Heart right ventricle (tissue), 16 donors: ENCODE results near the gene CARD9. TPM values are rescaled to one million over a fixed set of nuclear protein-coding genes. Genes with fewer than 3 reads are reported as not detected.

Experiments
- ATAC-seq, 8 donors: fragments of 200-7000 bp; cut with Tn5 transposase; one replicate each; pipeline ENCODE4 v1.9.1; 2020; ENCODE audit warnings: mild to moderate bottlenecking in 8 of 8, moderate library complexity in 8 of 8, moderate number of reproducible peaks in 1 of 8
- DNase-seq, 2 donors: peaks; one replicate each; pipeline ENCODE4 v3.0.0-alpha.2; 2020
- H3K27ac ChIP-seq, 10 donors: fragments of 200-600 bp; sonication (generic) in 2 of 10; one replicate each; pipeline versions ENCODE4 v1.5.0 to v1.8.0; 2020 to 2022; ENCODE audit warnings: mild to moderate bottlenecking in 3 of 10
- H3K27me3 ChIP-seq, 7 donors: fragments of 200-600 bp; one replicate each; pipeline ENCODE4 v1.8.0; 2021 to 2022; ENCODE audit warnings: mild to moderate bottlenecking in 2 of 7
- H3K36me3 ChIP-seq, 9 donors: fragments of 200-600 bp; sonication (generic) in 1 of 9; one replicate each; pipeline versions ENCODE4 v1.5.0 to v1.8.0; 2020 to 2022; ENCODE audit warnings: mild to moderate bottlenecking in 2 of 9
- H3K4me1 ChIP-seq, 9 donors: fragments of 200-600 bp; sonication (generic) in 1 of 9; one replicate each; pipeline versions ENCODE4 v1.5.0 to v1.8.0; 2020 to 2022; ENCODE audit warnings: mild to moderate bottlenecking in 4 of 9
- H3K4me3 ChIP-seq, 10 donors: fragments of 200-600 bp; sonication (generic) in 2 of 10; one replicate each; pipeline versions ENCODE4 v1.5.0 to v1.8.0; 2020 to 2022; ENCODE audit warnings: mild to moderate bottlenecking in 7 of 10, moderate library complexity in 2 of 10
- H3K9me3 ChIP-seq, 11 donors: fragments of 200-600 bp in 10 of 11; sonication (generic) in 2 of 11; one replicate each; pipeline versions ENCODE4 v1.5.0 to v1.8.0; 2013 to 2022; ENCODE audit warnings: mild to moderate bottlenecking in 2 of 11, control low read depth in 1 of 11, moderate library complexity in 1 of 11
- WGBS, 2 donors: extraction: QIAGEN DNeasy Blood & Tissue Kit; methylation state at CpG; one replicate each; pipeline ENCODE4 v1.1.7; 2013; ENCODE audit warnings: inconsistent platforms in 1 of 2; 5-methylcytosine and 5-hydroxymethylcytosine counted together
- intact Hi-C, 10 donors: fragments of 100-400 bp; cut with DNase I; formaldehyde crosslinking; loops; one replicate each; pipeline versions ENCODE4 v1.11.1 to v1.14.2; 2022
- polyA plus RNA-seq, 2 donors: library from polyadenylated mRNA; stranded (reverse); fragments of 200-250 nt; gene quantifications; one replicate each; pipeline ENCODE4 v1.2.3, GENCODE V29; 2013
- total RNA-seq, 10 donors: library from RNA; stranded (reverse); fragmentation: NEBNext Ultra II Directional in 3 of 10; extraction: Animal tissue kit (Norgen Biotek cat#: 25700) in 3 of 10; gene quantifications; one replicate each; pipeline versions ENCODE4 v1.2.1 to v1.2.4, GENCODE V29; 2021 to 2023
- TF ChIP-seq, protein P1 (sequence below), 9 donors: fragments of 200-600 bp; sonication (generic) in 2 of 9; IDR thresholded peaks; one replicate each; pipeline versions ENCODE4 v1.5.0 to v1.8.0; 2021 to 2022; ENCODE audit warnings: antibody characterized with exemption in 9 of 9, mild to moderate bottlenecking in 5 of 9, moderate library complexity in 1 of 9
- donor health status: Arrhythmogenic right ventricular cardiomyopathy.
- donor health status: ischemic (EF 13 %, LVEDD 7.1; RV severe dilation, severe dysfunction).
- donor health status: healthy with polysubstance abuse.
- donor health status: DM: no; HTN: yes; CAD: no.
- donor health status: DM: no; HTN: no; CAD: no.
- donor health status: ischemic (EF 25% LVEDD 6.9; RV normal size, moderate dysfunction).
- donor health status: ischemic (EF 25% LVEDD 5.7; RV mildly dilated, moderate dysfunction).
- donor health status: healthy.
- donor health status: DM: yes; HTN: yes; CAD: no.
- donor health status: Ischemic cardiomyopathy.
- donor health status: ischemic (EF 35%, LVEDD 5.7; RV mildly dilated, moderate dysfunction).
- donor health status: nonischemic (EF 11% LVEDD 7.7; RV severe dilation, severe dysfunction).
- donor health status: DM: yes; HTN: yes; CAD: no.
- donor health status: PGD.
- donor health status: ischemic (EF 29% LVEDD 5.4; RV normal size, mild dysfunction).
- donor health status: nonischemic (EF 23%, LVEDD 6.1; RV moderate dilation, normal function).

The CARD9 gene
- total and polyA plus RNA-seq, 12 donors, result 0.21 to 2.0 (median 1.1) TPM; not detected in 1

DNA sequence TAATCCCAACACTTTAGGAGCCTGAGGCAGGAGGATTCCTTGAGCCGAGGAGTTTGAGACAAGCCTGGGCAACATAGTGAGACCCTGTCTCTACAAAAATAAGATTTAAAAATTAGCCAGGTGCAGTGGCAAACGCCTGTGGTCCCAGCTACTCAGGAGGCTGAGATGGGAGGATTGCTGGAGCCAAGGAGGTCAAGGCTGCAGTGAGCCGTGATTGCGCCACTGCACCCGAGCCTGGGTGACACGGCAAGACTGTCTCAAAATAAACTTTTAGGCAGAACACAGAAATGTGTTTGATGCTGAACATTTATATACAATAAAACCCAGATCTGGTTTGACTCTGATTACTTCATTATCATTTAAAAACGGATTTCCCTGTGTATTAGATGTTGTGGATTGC is 32.0 kb upstream of the CARD9 start:
- intact Hi-C loops, result loop anchor here in 2 of 10 donors (10.0 kb wide), 2 partner anchors 61 to 91 kb away; no protein-coding TSS in a partner anchor
- no peaks in the 10 kb centered on the region for H3K27me3 ChIP-seq
- peaks cover 2 to 27% (median 16%) of the 10 kb centered on the region in 9 donors for H3K4me1 ChIP-seq
- ATAC-seq, result no peak
- H3K36me3 ChIP-seq, result peaks cover 0 to 60% (median 14%) of the 10 kb centered on the region in 9 donors
- no peak overlapping the region for H3K27ac ChIP-seq
- H3K9me3 ChIP-seq, result no peaks in the 10 kb centered on the region
- no peak for DNase-seq
- WGBS, 2 donors, result 89 to 90% methylated on average over 7 of the region's 7 CpGs
- TF ChIP-seq, protein P1, sequence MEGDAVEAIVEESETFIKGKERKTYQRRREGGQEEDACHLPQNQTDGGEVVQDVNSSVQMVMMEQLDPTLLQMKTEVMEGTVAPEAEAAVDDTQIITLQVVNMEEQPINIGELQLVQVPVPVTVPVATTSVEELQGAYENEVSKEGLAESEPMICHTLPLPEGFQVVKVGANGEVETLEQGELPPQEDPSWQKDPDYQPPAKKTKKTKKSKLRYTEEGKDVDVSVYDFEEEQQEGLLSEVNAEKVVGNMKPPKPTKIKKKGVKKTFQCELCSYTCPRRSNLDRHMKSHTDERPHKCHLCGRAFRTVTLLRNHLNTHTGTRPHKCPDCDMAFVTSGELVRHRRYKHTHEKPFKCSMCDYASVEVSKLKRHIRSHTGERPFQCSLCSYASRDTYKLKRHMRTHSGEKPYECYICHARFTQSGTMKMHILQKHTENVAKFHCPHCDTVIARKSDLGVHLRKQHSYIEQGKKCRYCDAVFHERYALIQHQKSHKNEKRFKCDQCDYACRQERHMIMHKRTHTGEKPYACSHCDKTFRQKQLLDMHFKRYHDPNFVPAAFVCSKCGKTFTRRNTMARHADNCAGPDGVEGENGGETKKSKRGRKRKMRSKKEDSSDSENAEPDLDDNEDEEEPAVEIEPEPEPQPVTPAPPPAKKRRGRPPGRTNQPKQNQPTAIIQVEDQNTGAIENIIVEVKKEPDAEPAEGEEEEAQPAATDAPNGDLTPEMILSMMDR (IDR thresholded peaks at IDR 0.05), result no peak
- H3K4me3 ChIP-seq, result no peak overlapping the region

DNA sequence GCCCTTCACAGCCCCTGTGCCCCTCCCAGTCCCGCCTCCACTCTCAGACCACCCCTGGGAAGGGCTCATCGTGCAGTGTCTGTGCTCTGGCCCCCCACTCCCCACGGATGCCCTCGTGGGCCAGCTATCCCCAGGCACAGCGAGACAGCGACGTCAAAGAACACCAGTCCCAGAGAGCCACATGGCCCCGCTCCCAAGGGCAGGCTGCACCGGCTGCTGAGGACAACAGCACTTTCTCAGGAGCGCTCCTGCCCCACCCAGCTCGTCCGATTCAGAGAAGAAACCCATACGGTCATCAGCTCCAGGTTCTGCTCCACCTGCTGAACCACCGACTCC is 31.3 kb upstream of the CARD9 start:
- ATAC-seq, result no peak
- 87 to 92% methylated on average over 14 of the region's 14 CpGs for WGBS, 2 donors

DNA sequence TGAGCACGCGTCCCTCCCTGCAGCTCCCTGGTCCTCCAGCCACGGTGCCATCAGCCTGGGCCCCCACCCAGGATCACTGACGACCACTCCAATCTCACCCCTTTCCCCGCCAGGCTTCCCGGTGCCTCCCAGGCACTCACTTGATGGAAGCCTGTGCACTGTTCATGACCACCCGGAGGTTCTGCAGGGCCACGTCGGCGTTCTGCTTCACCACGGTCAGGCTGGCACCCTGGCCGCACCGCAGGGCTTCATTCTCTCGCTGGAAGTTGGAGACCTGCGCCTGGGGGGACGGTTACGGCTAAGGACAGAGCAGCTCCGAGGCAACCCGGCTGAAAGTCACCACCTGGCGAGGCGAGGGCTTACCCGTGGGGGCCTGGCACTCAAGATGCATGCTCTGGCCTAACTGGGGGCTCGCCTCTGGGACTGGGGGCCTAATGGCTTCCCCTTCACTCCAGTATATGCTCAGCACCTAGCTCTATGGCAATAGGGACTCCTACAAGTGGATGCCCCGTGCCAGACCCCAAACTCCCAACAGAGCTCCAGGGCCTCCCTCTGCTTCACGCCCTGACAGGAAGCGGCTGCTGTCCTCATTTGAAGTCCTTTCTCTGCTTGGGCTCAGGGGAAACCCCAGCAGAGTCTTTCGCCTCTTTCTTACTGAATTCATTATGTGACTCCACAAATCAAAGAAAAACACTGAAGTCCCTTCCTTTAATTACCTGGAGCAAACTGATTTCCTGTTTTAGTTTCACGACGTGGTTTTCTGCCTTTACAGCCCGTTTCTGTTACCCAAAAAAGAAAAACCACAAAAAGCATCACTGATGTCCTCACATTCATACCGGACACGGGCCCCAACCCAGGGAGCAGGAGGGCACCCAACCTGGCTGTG is 30.7 kb upstream of the CARD9 start:
- intact Hi-C loops, result loop anchor here in 4 of 10 donors (5.0 to 10.0 kb wide), 4 partner anchors 59 to 92 kb away; no protein-coding TSS in a partner anchor
- Histone ChIP-seq H3K4me3 (no peak overlapping the region), H3K9me3 (no peaks in the 10 kb centered on the region), H3K36me3 (peaks cover 0 to 60% (median 14%) of the 10 kb centered on the region in 9 donors), H3K27ac (no peak overlapping the region), H3K27me3 (no peaks in the 10 kb centered on the region), H3K4me1 (peaks cover 8 to 26% (median 15%) of the 10 kb centered on the region in 9 donors)
- TF ChIP-seq, protein P1 (IDR thresholded peaks at IDR 0.05), result no peak
- DNase-seq, result no peak
- 87 to 91% methylated on average over 32 of the region's 32 CpGs for WGBS, 2 donors
- no peak for ATAC-seq

More for the DNA sequence above, 31.3 kb upstream of the CARD9 start:
- intact Hi-C loops, result loop anchor here in 4 of 10 donors (5.0 to 10.0 kb wide), 4 partner anchors 60 to 92 kb away; no protein-coding TSS in a partner anchor
- Histone ChIP-seq H3K4me1 (peaks cover 5 to 27% (median 17%) of the 10 kb centered on the region in 9 donors), H3K9me3 (no peaks in the 10 kb centered on the region), H3K4me3 (no peak overlapping the region), H3K36me3 (peaks cover 0 to 60% (median 14%) of the 10 kb centered on the region in 9 donors), H3K27ac (no peak overlapping the region), H3K27me3 (no peaks in the 10 kb centered on the region)
- no peak for DNase-seq
- TF ChIP-seq, protein P1 (IDR thresholded peaks at IDR 0.05), result no peak

DNA sequence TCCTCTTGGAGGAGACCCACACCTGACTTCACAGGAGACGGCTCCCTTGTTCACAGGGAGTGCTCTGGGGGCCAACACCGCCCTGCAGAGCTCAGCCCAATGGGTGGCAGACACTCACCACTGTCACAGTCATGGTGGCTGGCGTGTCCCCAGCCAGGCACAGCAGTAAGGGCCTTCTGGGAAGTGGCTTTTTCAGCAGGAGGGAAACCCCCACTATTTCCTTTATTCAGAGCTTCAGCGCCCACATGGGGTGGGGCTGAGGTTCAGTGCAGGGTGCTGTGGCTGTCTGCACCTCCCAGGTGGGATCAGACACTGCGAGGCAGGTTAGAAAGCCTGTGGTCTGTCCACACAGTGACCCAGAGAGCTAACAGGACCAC is 30.1 kb upstream of the CARD9 start:
- Histone ChIP-seq H3K27ac (no peak overlapping the region), H3K4me1 (peaks cover 13 to 26% (median 17%) of the 10 kb centered on the region in 9 donors), H3K36me3 (peaks cover 0 to 61% (median 14%) of the 10 kb centered on the region in 9 donors), H3K4me3 (no peak overlapping the region), H3K9me3 (no peaks in the 10 kb centered on the region), H3K27me3 (no peaks in the 10 kb centered on the region)
- 90 to 93% methylated on average over 5 of the region's 5 CpGs for WGBS, 2 donors
- intact Hi-C loops, result loop anchor here in 4 of 10 donors (5.0 to 10.0 kb wide), 4 partner anchors 59 to 91 kb away; no protein-coding TSS in a partner anchor
- DNase-seq, result no peak
- no peak for ATAC-seq
- TF ChIP-seq, protein P1 (IDR thresholded peaks at IDR 0.05), result no peak
